ENCODE results near the gene ABCC1.
"Not testable (repeated sequence)": the region's sequence is repeated elsewhere in the genome, so short reads cannot be mapped to it uniquely, and the experiment has no call there.

The ABCC1 gene

DNA sequence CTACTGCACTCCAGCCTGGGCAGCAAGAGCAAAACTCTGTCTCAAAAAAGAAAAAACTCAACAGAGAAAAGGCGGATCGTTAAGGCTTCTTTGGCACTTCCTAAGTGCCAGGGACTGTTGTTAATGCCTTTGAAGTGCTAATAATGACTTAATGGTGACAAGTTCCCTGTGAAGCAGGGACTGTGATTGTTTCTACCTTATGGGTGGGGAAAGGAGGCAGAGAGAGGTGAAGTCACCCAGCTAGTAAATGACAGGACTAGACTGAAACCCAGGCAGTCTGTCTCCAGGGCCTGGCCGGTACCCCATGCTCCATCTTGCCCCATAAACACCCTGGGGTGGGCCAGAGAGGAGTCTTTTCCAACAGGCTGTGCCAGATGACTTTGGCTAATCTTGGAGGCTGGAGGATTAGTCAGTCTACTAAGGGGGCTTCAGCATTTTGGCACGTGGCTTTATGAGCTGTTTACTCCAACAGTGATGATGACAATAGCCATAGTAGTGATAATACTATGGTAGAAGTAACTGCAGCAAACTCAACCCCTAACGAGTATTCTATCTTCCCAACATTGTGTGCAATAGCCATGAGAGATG lies 26.9 kb downstream of the ABCC1 start:
- no peak for DNase-seq (ENCODE audit: low read depth in 1 of 2, low spot score in 1 of 2)
- no peak for TF ChIP-seq JUND (IDR thresholded peaks at IDR 0.05; ENCODE audit: low read depth)
- in situ Hi-C loops (cut with HindIII; ENCODE audit: low pct_unique_long_range_greater_than_20kb, low sequenced_read_pairs) = no loop called here

DNA sequence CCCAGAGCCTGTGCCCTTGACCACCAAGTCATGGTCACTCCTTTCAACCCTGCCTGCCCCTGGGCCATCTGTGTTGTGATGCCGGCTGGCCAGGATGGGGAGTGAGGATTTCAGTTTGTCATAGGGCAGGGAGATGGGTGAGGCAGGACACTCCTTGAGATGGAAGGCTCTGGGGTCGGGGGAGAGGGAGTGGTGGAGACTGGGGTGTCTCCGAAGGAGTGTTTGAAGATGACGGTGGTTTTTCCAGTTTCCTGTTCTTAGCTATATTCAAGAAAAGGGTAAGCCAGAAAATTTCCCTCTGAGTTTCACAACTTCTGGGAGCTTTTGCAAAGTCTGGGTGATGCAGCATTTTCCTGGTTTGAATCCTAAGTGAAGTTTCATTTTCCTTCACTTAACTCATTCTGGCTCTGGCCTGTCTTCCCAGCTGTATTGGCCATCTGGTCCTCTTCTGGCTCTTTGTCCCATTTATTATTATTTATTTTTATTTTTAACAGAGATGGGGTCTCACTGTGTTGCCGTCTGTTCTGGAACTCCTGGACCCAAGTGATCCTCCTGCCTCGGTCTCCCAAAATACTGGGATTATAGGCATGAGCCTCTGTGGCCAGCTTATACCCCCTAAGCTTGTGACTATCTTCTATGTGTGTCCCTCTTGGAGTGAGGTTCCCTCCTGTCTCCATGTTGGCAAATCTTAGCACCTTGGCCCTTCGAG lies 27.7 kb downstream of the ABCC1 start:
- in situ Hi-C loops (cut with HindIII; ENCODE audit: low pct_unique_long_range_greater_than_20kb, low sequenced_read_pairs) = no loop called here
- no peak for DNase-seq (ENCODE audit: low read depth in 1 of 2, low spot score in 1 of 2)
- TF ChIP-seq JUND (IDR thresholded peaks at IDR 0.05; ENCODE audit: low read depth) = no peak

- DNase-seq (ENCODE audit: low read depth in 1 of 2, low spot score in 1 of 2) = peak in 1 of 2 experiments; percentile 49
- in situ Hi-C loops (cut with HindIII; ENCODE audit: low pct_unique_long_range_greater_than_20kb, low sequenced_read_pairs) = no loop called here
- no peak; the same call in 1 of the 2 replicates for TF ChIP-seq JUND (IDR thresholded peaks at IDR 0.05; ENCODE audit: low read depth)
Observed at GRCh38 chr16:15979801-15980200, 30.4 kb downstream of the ABCC1 start.

- DNase-seq (ENCODE audit: low read depth in 1 of 2, low spot score in 1 of 2) = no peak
- TF ChIP-seq JUND (IDR thresholded peaks at IDR 0.05; ENCODE audit: low read depth) = no peak; the same call in 1 of the 2 replicates
- in situ Hi-C loops (cut with HindIII; ENCODE audit: low pct_unique_long_range_greater_than_20kb, low sequenced_read_pairs) = no loop called here
Observed at GRCh38 chr16:15980329-15980728, 30.9 kb downstream of the ABCC1 start.

DNA sequence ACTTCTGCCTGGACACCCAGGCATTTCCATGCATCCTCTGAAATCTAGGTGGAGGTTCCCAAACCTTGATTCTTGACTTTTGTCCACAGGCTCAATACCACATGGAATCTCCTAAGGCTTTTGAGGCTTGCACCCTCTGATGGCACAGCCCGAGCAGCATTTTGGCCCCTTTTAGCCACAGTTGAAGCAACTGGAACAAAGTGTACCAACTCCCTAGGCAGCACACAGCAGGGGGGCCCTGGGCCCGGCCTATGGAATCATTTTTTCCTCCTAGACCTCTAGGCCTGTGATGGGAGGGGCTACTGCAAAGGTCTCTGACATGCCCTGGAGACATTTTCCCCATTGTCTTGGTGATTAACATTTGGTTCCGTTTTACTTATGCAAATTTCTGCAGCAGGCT lies 32.0 kb downstream of the ABCC1 start:
- TF ChIP-seq JUND (IDR thresholded peaks at IDR 0.05; ENCODE audit: low read depth) = no peak
- in situ Hi-C loops (cut with HindIII; ENCODE audit: low pct_unique_long_range_greater_than_20kb, low sequenced_read_pairs) = no loop called here
- DNase-seq (ENCODE audit: low read depth in 1 of 2, low spot score in 1 of 2) = no peak

DNA sequence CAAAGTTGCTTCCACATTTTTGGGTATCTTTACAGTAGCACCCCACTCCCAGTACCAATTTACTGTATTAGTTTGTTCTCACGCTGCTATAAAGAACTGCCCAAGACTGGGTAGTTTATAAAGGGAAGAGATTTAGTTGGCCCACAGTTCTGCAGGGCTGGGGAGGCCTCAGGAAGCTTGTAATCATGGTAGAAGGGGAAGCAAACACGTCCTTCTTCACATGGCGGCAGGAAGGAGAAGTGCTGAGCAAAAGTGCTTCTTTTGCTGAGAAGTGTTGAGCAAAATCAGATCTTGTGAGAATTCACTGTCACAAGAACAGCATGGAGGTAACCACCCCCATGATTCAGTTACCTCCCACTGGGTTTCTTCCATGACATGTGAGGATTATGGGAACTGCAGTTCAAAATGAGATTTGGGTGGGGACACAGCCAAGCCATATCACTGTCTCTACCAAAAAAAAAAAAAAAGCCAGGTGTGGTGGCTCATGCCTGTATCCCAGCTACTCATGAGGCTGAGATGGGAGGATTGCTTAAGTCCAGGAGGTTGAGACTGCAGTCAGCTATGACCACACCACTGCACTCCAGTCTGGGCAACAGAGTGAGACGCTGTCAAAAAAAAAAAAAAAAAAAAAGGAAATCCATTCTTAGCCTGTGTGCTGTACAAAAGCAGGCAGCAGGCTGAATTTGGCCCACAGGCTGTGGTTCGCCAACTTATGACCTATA lies 32.9 kb downstream of the ABCC1 start:
- DNase-seq (ENCODE audit: low read depth in 1 of 2, low spot score in 1 of 2); in situ Hi-C loops (cut with HindIII; ENCODE audit: low pct_unique_long_range_greater_than_20kb, low sequenced_read_pairs): not testable (repeated sequence)

- in situ Hi-C loops (cut with HindIII; ENCODE audit: low pct_unique_long_range_greater_than_20kb, low sequenced_read_pairs) = no loop called here
- TF ChIP-seq JUND (IDR thresholded peaks at IDR 0.05; ENCODE audit: low read depth) = no peak
- DNase-seq (ENCODE audit: low read depth in 1 of 2, low spot score in 1 of 2) = no peak
Observed at GRCh38 chr16:15983898-15984297, 34.5 kb downstream of the ABCC1 start.

DNA sequence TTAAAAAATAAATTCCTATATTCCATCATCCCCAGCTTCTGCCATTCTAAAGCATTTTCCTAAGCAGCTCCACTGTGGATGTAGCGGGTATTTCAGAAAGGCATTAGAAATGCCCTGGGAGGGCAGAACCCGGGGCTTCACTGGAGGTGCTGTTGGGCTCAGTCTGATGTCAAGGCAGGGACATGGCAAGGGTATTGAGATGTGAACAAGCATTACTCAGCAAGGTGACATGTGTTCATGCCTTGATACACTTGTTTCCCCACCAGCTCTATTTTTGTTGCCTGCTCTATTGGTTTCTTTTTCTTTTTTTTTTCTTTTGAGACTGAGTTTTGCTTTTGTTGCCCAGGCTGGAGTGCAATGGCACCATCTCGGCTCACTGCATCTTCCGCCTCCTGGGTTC lies 35.7 kb downstream of the ABCC1 start:
- no peak for DNase-seq (ENCODE audit: low read depth in 1 of 2, low spot score in 1 of 2)
- in situ Hi-C loops (cut with HindIII; ENCODE audit: low pct_unique_long_range_greater_than_20kb, low sequenced_read_pairs) = no loop called here
- no peak for TF ChIP-seq JUND (IDR thresholded peaks at IDR 0.05; ENCODE audit: low read depth)

DNA sequence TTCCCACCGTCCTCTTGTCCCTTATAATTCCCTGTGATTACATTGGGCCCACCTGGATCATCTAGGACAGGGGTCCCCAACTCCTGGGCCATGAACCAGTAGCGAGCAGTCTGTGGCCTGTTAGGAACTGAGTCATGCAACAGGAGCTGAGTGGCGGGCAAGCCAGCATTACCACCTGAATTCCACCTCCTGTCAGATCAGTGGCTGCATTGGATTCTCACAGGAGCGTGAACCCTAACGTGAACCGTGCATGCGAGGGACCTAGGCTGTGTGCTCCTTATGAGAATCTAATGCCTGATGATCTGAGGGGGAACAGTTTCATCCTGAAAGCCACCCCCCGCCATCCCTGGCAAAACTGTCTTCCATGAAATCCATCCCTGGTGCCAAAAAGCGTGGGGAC lies 36.8 kb downstream of the ABCC1 start:
- in situ Hi-C loops (cut with HindIII; ENCODE audit: low pct_unique_long_range_greater_than_20kb, low sequenced_read_pairs) = no loop called here
- no peak for TF ChIP-seq JUND (IDR thresholded peaks at IDR 0.05; ENCODE audit: low read depth)
- no peak for DNase-seq (ENCODE audit: low read depth in 1 of 2, low spot score in 1 of 2)

- DNase-seq (ENCODE audit: low read depth in 1 of 2, low spot score in 1 of 2) = no peak
- in situ Hi-C loops (cut with HindIII; ENCODE audit: low pct_unique_long_range_greater_than_20kb, low sequenced_read_pairs) = no loop called here
- TF ChIP-seq JUND (IDR thresholded peaks at IDR 0.05; ENCODE audit: low read depth) = no peak
Observed at GRCh38 chr16:15988268-15989013, 39.0 kb downstream of the ABCC1 start.

- no peak for DNase-seq (ENCODE audit: low read depth in 1 of 2, low spot score in 1 of 2)
- in situ Hi-C loops (cut with HindIII; ENCODE audit: low pct_unique_long_range_greater_than_20kb, low sequenced_read_pairs) = no loop called here
- TF ChIP-seq JUND (IDR thresholded peaks at IDR 0.05; ENCODE audit: low read depth) = no peak
Observed at GRCh38 chr16:15990902-15991301, 41.5 kb downstream of the ABCC1 start.

DNA sequence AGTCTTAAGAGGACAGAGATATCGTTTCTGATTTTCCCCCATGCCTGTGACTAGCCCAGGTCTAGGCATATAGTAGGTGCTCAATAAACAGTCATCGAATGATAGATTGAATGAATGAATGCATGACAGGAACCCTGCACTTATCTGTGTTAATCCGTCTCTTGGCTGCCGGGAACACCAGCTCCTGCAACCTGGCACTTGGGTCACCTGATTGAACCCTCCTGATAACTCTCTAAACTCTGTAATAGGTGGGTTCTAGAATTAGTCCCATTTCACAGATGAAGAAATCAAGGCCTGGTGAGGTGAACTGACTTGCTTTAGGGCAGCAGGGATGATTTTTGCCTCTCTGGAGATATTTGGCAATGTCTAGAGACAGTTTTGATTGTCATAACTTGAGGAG lies 43.7 kb downstream of the ABCC1 start:
- no peak for DNase-seq (ENCODE audit: low read depth in 1 of 2, low spot score in 1 of 2)
- no peak for TF ChIP-seq JUND (IDR thresholded peaks at IDR 0.05; ENCODE audit: low read depth)
- in situ Hi-C loops (cut with HindIII; ENCODE audit: low pct_unique_long_range_greater_than_20kb, low sequenced_read_pairs) = no loop called here

DNA sequence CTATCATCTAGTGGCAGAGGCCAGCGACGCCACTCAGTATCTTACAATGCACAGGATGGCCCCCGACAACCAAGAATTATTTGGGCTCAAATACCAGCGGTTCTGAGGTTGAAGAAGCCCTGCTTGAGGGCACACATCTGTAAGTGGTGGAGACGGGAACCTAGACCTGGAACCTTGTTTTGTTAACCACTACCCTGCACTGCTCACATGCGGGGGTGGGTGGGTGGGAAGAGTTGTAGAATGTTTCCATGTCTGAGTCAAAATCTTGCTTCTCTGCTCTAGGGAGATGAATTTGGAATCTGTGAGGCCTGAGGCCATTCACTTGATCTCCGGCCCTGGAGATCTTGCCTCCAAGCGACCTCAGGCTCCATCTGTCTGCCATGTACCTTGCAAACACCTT lies 44.1 kb downstream of the ABCC1 start:
- no peak for TF ChIP-seq JUND (IDR thresholded peaks at IDR 0.05; ENCODE audit: low read depth)
- in situ Hi-C loops (cut with HindIII; ENCODE audit: low pct_unique_long_range_greater_than_20kb, low sequenced_read_pairs) = no loop called here
- no peak for DNase-seq (ENCODE audit: low read depth in 1 of 2, low spot score in 1 of 2)

All from T47D (cell line).